BJ (cell line): Measurements from ENCODE around the gene ROBO4. TPM values are rescaled to one million over a fixed set of nuclear protein-coding genes. Genes with fewer than 3 reads are reported as not detected.

Experiments used
- CTCF ChIA-PET: fragments of 350-600 bp; formaldehyde crosslinking; extraction: SDS; loops from one replicate; lab custom pipeline; 2021; ENCODE audit warnings: antibody characterized with exemption, inconsistent platforms; lab: Yijun Ruan, JAX
- POLR2A ChIA-PET: fragments of 300-600 bp; sonication (Branson Sonifier 250); formaldehyde crosslinking; extraction: SDS; loops from one replicate; lab custom pipeline; 2021; ENCODE audit warnings: antibody characterized with exemption; lab: Charles Lee
- DNase-seq: peaks from one replicate; pipeline ENCODE4 v3.0.0-alpha.2; 2011; ENCODE audit warnings: low read depth
- H3K27me3 ChIP-seq: 2 replicates; pipeline ENCODE4 v1.6.0; 2011; ENCODE audit warnings: low read length; ENCODE audit not compliant: control insufficient read depth, insufficient read depth
- H3K36me3 ChIP-seq: 2 replicates; pipeline ENCODE4 v1.5.1; 2011; ENCODE audit warnings: low read length; ENCODE audit not compliant: control insufficient read depth, insufficient read depth
- H3K4me3 ChIP-seq: 2 replicates; pipeline ENCODE4 v1.5.1; 2011; ENCODE audit warnings: low read depth, mild to moderate bottlenecking, control low read depth, low read length
- CTCF ChIP-seq: IDR thresholded peaks from 2 replicates; pipeline ENCODE4 v1.5.1; 2011; ENCODE audit warnings: low read depth, mild to moderate bottlenecking, control low read depth, inconsistent platforms, low read length, moderate library complexity; ENCODE audit not compliant: insufficient read depth
- polyA plus RNA-seq: library from polyadenylated mRNA; depleted of rRNA; stranded (reverse); fragments of >200 nt; gene quantifications from 2 replicates; pipeline ENCODE4 v1.2.3, GENCODE V29; 2011

Gene ROBO4
- polyA plus RNA-seq, 1 experiment: 0.26 TPM

- no peaks in the 10 kb centered on the region for H3K36me3 ChIP-seq
- H3K27me3 ChIP-seq: peaks cover 67% of the 10 kb centered on the region
- CTCF ChIA-PET: interaction anchor here (0.7 to 1.5 kb wide), 3 partner anchors 25 to 587 kb away, joined by 3 to 6 read pairs (median 3); no protein-coding TSS in a partner anchor
- no peak for TF ChIP-seq CTCF
- H3K4me3 ChIP-seq: no peak overlapping the region
- no peak for DNase-seq
- POLR2A ChIA-PET: no interaction called here
These were observed 55.8 kb downstream of the ROBO4 start for GRCh38 chr11:124841840-124842239.

GRCh38 chr11:124841201-124841600 is 56.5 kb downstream of the ROBO4 start:
- Histone ChIP-seq H3K27me3 (peaks cover 63% of the 10 kb centered on the region), H3K4me3 (no peak overlapping the region), H3K36me3 (no peaks in the 10 kb centered on the region)
- no peak for TF ChIP-seq CTCF
- CTCF ChIA-PET: interaction anchor here (0.7 to 1.5 kb wide), 3 partner anchors 26 to 588 kb away, joined by 3 to 6 read pairs (median 3); no protein-coding TSS in a partner anchor
- DNase-seq: no peak
- POLR2A ChIA-PET: no interaction called here

- no peak for DNase-seq
- Histone ChIP-seq H3K36me3 (no peaks in the 10 kb centered on the region), H3K27me3 (peaks cover 58% of the 10 kb centered on the region), H3K4me3 (no peak overlapping the region)
- TF ChIP-seq CTCF: no peak
- CTCF ChIA-PET: interaction anchor here (1.1 to 1.5 kb wide), 2 partner anchors 26 to 589 kb away, joined by 3 read pairs; no protein-coding TSS in a partner anchor
- POLR2A ChIA-PET: no interaction called here
These were observed 57.0 kb downstream of the ROBO4 start for GRCh38 chr11:124840666-124841065.

- POLR2A ChIA-PET: no interaction called here
- CTCF ChIA-PET: interaction anchor here (0.8 to 5.8 kb wide), 4 partner anchors 13 to 170 kb away, joined by 3 to 65 read pairs (median 17); partner anchors contain the start of gene ROBO3
- Histone ChIP-seq H3K27me3 (peaks cover 55% of the 10 kb centered on the region), H3K4me3 (peak overlapping the region; percentile 21; the same call in 1 of the 2 replicates), H3K36me3 (no peaks in the 10 kb centered on the region)
- DNase-seq: no peak
- no peak for TF ChIP-seq CTCF
These were observed 57.6 kb downstream of the ROBO4 start for GRCh38 chr11:124839972-124840621.

- ChIA-PET POLR2A (no interaction called here), CTCF (interaction anchor here (0.8 to 5.8 kb wide), 6 partner anchors 14 to 169 kb away, joined by 3 to 65 read pairs (median 8); partner anchors contain the start of genes ROBO3, SIAE and SPA17)
- no peak for DNase-seq
- Histone ChIP-seq H3K27me3 (peaks cover 47% of the 10 kb centered on the region), H3K36me3 (no peaks in the 10 kb centered on the region), H3K4me3 (peak overlapping the region; percentile 21)
- TF ChIP-seq CTCF: no peak
These were observed 58.3 kb downstream of the ROBO4 start for GRCh38 chr11:124839128-124839971.
